ENCODE results near the gene RPS17.

DNA sequence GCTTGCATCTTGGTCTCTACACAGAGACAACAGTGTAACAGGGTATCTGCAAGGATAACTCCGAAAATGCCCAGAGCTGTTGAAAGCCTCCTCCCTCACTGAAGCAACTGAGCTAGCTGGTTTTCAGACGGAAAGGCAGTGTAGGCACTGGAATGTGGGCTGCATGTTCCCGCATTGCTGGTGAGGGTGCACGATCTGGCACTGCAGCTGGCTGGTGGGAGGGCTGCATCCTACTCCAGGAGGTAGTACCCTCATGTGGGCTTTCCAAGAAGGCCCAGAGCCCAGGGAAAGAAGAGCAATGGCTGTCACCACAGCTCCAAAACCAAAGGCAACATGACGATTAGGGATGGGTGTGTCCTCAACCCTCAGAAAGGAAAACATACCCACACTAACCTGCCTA, 28.7 kb upstream of the RPS17 start:
- TF ChIP-seq, protein P1, sequence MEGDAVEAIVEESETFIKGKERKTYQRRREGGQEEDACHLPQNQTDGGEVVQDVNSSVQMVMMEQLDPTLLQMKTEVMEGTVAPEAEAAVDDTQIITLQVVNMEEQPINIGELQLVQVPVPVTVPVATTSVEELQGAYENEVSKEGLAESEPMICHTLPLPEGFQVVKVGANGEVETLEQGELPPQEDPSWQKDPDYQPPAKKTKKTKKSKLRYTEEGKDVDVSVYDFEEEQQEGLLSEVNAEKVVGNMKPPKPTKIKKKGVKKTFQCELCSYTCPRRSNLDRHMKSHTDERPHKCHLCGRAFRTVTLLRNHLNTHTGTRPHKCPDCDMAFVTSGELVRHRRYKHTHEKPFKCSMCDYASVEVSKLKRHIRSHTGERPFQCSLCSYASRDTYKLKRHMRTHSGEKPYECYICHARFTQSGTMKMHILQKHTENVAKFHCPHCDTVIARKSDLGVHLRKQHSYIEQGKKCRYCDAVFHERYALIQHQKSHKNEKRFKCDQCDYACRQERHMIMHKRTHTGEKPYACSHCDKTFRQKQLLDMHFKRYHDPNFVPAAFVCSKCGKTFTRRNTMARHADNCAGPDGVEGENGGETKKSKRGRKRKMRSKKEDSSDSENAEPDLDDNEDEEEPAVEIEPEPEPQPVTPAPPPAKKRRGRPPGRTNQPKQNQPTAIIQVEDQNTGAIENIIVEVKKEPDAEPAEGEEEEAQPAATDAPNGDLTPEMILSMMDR (IDR thresholded peaks at IDR 0.05) = no peak
- TF ChIP-seq POLR2A (IDR thresholded peaks at IDR 0.05) = no peak
